GM21515 (cell line): ENCODE measurements around the gene SLC39A11.
"Not testable (repeated sequence)": the region's sequence is repeated elsewhere in the genome, so short reads cannot be mapped to it uniquely, and the experiment has no call there.

Experiments used
- ATAC-seq: cut with Tn5 transposase; IDR thresholded peaks from one replicate; pipeline ENCODE4 v1.9.1; 2021; ENCODE audit not compliant: unreplicated experiment

The SLC39A11 gene

GRCh38 chr17:72927760-72928159 lies 164.7 kb downstream of the SLC39A11 start:
- no peak for ATAC-seq

DNA sequence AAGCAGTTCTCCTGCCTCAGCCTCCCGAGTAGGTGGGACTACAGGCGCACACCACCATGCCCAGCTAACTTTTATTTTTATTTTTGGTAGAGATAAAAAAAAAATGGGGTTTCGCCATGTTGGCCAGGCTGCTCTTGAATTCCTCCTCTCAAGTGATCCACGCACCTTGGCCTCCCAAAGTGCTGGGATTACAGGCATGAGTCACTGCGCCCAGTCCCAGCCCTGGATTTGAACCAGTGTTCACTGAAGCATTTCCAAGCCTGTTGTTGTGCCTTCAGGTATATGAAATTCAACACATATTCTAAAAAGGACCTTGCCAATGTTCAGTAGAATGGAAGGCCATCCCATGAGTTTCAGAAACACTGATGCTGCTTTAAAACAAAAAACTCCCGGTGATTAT lies 165.3 kb downstream of the SLC39A11 start:
- ATAC-seq, result no peak

GRCh38 chr17:72926171-72926570 lies 166.3 kb downstream of the SLC39A11 start:
- no peak for ATAC-seq

- ATAC-seq, result no peak
Observed at GRCh38 chr17:72924196-72924595, 168.3 kb downstream of the SLC39A11 start.

GRCh38 chr17:72922219-72922618 lies 170.3 kb downstream of the SLC39A11 start:
- no peak for ATAC-seq

DNA sequence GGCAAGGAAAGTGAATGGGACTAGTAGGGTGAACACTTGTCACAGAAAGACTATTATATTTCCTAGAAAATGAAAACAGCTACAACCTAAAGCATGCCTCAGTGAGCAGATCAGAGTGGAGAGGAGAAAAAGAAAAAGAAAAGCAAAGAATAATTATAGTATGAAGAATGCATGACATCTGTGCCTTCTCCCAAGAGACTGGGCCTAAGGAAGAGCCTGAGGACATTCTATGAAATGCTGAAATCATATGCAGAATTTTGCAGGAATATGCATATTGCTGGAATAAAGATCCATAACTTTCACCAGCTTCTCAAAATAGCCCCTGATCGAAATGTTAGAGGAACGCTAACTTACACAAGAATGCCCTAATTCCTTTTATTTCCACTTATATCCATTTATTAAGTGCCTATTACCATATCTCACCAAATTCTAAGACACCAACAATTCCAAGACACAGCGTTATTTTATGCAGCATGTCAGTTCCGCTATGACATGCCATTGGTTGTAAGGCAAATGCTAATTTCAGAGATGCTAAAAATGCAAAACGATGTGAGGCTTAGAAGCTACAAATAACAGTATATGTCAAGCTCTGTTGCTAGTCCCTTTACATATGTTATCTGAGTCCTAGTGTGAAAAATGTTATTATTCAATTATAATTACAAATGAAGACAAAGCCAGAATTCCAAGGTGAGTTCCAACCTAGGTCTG lies 171.0 kb downstream of the SLC39A11 start:
- ATAC-seq, result no peak

DNA sequence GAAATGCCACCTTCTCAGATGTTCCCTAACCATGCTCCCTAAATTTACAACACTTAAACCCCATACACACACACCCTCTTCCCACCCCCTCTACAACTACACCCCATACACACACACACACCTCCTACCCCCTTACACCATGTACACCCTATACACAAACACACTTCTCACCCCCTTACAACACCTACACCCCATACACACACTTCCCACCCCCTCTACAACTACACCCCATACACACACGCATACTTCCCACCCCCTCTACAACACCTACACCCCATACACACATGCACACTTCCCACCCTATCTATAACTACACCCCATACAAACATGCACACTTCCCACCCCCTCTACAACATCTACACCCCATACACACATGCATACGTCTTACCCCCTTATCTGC lies 172.0 kb downstream of the SLC39A11 start:
- no peak for ATAC-seq

DNA sequence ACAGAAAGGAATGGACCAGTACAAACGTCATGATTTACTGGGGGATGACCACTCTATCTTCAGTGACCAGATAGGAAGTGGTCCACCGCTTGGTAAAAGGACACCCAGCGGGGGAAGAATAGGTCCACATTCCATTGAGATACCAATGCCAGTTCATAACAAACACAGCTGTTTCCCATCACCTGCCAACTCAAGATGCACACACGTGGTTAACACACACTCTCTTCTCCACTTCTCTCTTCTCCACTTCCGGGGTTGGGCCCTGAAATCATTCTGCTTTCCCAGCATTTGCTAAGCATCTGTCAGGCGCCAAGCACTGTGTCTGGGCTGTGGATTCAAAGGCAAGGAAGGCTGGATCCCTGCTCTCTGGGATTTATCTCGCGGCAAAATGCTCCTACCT lies 175.5 kb downstream of the SLC39A11 start:
- no peak for ATAC-seq

- ATAC-seq, result no peak
Observed at GRCh38 chr17:72915625-72916081, 176.8 kb downstream of the SLC39A11 start.

DNA sequence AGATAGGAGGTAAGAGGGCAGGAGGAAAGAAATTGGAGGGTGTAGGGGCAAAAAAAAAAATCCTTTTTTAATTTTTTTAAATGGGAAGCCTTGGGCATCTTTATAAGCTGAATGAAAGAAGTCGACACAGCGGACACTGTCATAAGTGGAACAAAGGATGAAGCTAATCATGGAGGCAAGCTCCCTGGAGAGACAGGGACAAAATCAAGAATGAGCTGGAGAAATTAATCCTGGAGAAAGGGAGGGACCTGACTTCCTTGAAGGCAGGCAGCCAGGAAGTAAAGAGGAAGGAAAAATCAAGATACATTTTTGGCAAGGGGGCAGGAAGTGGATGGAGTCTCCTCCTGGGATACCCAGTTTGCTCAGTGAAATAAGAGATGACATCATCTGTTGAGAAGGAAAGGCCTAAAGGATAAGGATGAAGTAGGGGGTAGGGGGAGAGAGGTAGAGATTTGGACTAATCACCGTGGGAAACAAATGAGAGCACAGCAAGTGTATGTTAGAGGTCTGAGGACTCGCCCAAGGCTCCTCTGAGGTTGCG lies 179.3 kb downstream of the SLC39A11 start:
- ATAC-seq, result no peak

- no peak for ATAC-seq
Observed at GRCh38 chr17:72906306-72906705, 186.2 kb downstream of the SLC39A11 start.

- no peak for ATAC-seq
Observed at GRCh38 chr17:72903522-72903921, 189.0 kb downstream of the SLC39A11 start.

GRCh38 chr17:72901657-72902056 lies 190.8 kb downstream of the SLC39A11 start:
- no peak for ATAC-seq

DNA sequence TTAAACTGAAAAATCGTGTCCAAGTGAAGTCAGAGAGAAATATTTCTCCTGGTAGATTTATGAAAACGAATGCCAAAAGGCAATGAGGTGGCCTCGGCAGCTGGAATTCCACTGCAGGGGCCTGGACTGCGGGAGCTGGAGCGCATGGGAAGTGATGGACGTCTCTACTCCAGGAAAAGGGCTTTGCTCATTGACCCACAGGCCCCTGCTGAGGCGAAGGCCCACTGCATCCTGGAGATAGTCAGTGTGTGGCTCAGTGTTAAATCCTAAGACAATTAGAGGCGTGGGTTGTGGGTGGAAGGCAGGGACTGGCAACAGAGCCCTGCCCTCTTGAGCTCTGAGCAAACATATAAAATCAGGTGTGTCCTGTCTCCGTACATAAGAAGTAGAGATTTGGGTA lies 191.4 kb downstream of the SLC39A11 start:
- no peak for ATAC-seq

DNA sequence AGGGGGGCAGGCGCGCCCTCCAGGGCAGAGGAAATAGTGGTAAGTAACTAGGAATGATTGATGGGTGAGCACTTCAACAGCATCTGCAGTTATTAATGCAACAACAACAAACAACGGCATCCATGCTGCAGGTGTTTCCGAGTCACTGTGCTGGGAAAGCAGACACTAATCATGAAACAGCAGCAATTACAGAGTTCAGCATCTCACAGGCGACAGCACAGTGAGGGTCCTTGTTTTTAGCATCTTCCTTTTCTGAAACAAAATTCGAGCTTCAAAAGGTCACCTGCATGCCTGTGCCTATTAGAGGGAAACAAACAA lies 191.9 kb downstream of the SLC39A11 start:
- ATAC-seq, result no peak

DNA sequence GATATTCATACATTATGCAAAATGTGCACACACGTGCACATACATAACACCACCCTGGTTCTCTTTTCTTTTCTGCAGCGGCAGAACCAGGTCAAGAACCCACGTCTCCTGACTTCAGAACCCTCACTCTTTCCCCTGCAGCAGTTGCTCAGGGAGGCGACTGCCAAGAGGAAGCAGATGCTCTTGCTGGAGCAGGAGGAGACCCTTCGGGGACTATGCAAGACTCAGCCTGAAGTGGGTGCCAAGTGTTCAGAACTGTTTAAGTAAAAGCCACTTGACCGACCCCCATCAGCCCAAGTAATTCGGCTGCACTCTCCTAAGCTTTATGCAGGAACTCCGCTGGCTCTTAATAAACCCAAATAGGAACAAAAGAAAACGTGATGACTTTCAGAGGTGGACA lies 193.8 kb downstream of the SLC39A11 start:
- ATAC-seq, result no peak

- ATAC-seq, result not testable (repeated sequence)
Observed at GRCh38 chr17:72896288-72896687, 196.2 kb downstream of the SLC39A11 start.

DNA sequence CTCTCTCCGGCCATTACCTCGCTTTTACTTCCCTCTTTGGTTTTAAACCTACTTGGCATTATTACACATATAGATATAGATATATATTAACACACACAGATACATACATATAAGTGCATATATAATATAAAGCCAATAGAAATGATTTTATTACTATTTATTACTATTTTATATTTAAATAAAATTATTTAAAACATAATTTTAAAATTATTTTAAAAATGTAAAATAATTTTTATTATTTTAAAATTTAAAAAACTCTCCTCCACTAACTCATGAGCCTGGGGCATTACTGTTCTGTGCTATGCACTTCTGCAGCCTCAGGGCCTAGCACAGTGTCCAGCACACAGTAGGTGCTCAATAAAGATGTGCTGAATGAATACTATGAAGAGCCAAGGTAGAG lies 200.9 kb downstream of the SLC39A11 start:
- no peak for ATAC-seq

DNA sequence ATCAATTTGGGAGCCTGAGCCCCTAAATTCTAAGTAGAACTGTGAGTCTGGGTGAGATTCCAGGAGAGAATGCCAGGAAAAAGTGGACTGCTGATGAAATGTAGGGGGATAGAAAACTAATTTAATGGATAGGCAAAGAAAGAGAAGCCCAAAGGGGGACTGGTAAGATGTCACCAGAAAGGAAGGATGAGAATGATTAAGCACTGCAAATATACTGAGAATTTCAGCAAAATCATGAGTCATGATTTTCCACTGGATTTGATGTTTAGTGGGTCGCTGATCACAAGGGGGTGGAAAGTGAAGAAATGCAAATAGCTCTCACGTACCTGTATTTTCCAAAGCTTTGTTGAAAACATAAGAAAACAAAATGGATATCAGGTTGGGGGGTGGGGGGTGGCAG lies 201.8 kb downstream of the SLC39A11 start:
- no peak for ATAC-seq

- ATAC-seq, result no peak
Observed at GRCh38 chr17:72887917-72888316, 204.6 kb downstream of the SLC39A11 start.

DNA sequence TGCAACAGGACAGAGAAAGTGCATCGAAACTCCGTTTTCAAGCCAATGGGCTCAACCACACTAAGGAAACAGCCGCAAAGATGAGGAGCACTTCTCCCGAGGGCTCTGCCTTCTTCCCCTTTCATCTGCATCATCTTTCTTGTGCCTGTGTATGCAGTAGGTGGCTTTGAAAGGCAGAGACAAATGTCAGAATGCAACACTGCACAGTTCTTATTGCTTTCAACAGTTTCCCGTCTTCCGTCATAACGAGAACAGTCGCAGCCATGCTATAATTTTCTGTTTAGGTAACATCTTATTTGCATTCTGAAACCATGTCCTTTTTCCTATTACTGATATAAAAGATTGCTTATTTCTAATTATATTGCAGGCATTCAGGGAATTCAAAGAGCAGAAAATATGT lies 205.2 kb downstream of the SLC39A11 start:
- no peak for ATAC-seq

GRCh38 chr17:72886622-72887021 lies 205.9 kb downstream of the SLC39A11 start:
- no peak for ATAC-seq

DNA sequence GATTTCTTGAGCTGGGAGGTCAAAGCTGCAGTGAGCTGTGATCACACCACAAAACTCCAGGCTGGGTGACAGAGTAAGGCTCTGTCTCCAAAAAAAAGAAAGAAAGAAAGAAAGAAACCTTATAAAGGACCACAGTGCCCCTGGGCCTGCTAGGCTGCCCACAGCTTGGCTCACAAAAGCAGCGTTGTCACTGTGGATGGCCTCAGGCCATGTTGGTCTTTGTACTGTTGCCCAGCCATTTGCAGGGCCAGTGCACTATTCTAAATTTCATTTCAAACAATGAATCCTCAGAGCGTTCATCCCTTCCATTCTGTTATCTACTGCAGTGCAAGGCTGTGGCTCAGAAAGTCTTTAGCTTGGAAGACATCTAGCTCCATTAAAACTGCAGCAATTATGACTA lies 208.4 kb downstream of the SLC39A11 start:
- no peak for ATAC-seq
